ENCODE measurements around the gene NRDE2. TPM values are rescaled to one million over a fixed set of nuclear protein-coding genes. Genes with fewer than 3 reads are reported as not detected.
A peak's percentile ranks its signal among the peaks of the same experiment; 100 is the strongest.

Gene NRDE2
- total RNA-seq, 6 experiments from 2014 or later = 7.9 to 16.3 (median 13.8) TPM

DNA sequence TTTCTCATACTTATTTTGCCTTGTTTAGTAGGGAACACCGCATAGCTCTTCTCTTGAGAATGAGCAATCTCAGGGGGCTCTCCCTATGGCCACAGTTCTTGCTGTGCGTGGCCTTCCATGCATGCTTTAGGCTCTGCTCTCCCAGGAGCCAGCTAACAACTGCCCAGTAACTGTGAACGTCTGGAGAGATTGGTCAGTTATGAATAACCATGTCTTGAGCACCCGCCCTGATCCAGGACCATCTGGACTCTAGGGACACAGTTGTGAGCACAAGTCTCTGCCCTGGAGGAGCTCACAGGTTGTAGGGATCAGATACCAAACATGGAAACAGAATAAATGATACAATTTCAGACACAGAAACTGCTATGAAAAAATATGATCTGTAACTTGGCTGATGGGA, 63.3 kb downstream of the NRDE2 start:
- TF ChIP-seq, protein P1, sequence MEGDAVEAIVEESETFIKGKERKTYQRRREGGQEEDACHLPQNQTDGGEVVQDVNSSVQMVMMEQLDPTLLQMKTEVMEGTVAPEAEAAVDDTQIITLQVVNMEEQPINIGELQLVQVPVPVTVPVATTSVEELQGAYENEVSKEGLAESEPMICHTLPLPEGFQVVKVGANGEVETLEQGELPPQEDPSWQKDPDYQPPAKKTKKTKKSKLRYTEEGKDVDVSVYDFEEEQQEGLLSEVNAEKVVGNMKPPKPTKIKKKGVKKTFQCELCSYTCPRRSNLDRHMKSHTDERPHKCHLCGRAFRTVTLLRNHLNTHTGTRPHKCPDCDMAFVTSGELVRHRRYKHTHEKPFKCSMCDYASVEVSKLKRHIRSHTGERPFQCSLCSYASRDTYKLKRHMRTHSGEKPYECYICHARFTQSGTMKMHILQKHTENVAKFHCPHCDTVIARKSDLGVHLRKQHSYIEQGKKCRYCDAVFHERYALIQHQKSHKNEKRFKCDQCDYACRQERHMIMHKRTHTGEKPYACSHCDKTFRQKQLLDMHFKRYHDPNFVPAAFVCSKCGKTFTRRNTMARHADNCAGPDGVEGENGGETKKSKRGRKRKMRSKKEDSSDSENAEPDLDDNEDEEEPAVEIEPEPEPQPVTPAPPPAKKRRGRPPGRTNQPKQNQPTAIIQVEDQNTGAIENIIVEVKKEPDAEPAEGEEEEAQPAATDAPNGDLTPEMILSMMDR (IDR thresholded peaks at IDR 0.05) = no peak
- TF ChIP-seq POLR2A (IDR thresholded peaks at IDR 0.05) = no peak
- DNase-seq (peak in 1 of 3 donors; percentile 11), ATAC-seq (no peak)
- Histone ChIP-seq H3K27me3 (no peaks in the 10 kb centered on the region), H3K4me1 (no peaks in the 10 kb centered on the region), H3K36me3 (peaks cover 9 to 95% (median 46%) of the 10 kb centered on the region in 4 donors), H3K4me3 (no peak overlapping the region), H3K27ac (no peak overlapping the region), H3K9me3 (no peaks in the 10 kb centered on the region)
- intact Hi-C loops (cut with DNase I) = no loop called here
- WGBS (ENCODE audit: insufficient coverage, low coverage, low lambda C conversion rate, missing lambda C conversion rate) = 100% methylated on average over 3 of the region's 4 CpGs

DNA sequence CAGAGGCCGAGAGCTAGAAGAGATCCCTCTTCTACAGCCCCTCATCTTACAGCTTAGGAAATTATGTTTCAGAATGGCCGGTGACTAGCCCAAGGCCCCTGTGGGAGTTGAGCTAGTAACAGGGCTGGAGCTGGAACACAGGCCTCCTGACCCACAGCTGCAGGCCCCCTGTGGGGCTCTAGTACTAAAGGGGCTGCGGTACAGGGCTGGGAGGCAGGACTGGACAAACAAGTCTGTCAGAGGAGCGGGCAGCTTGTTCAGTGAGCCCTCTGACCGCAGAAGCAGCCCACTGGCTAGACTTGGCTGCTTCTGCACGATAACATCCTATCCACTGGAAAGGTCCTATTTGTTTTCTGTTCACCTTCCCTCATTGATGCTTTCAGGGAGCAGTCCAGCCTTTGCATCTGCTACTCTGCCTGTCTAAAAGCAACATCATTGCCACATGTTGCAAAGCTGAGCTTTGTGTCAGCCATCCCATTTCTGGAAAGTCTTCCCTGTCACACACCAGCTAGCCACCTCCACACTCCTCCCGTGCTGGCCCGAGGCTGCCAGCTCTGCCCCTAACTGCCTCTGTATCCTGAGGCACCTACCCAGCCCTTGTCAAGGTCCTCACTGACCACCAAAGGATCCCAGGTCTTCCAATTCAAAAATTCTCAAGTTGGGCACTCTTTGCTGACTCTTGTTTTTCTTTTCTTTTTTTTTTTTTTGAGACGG, 65.1 kb downstream of the NRDE2 start:
- Histone ChIP-seq H3K4me1 (no peaks in the 10 kb centered on the region), H3K4me3 (no peak overlapping the region), H3K36me3 (peaks cover 9 to 88% (median 47%) of the 10 kb centered on the region in 4 donors), H3K27me3 (no peaks in the 10 kb centered on the region), H3K27ac (no peak overlapping the region), H3K9me3 (no peaks in the 10 kb centered on the region)
- TF ChIP-seq POLR2A (IDR thresholded peaks at IDR 0.05) = no peak
- TF ChIP-seq, protein P1 (IDR thresholded peaks at IDR 0.05) = no peak
- peak in 1 of 3 donors; percentile 37 for DNase-seq
- 80% methylated on average over 1 of the region's 9 CpGs for WGBS (ENCODE audit: insufficient coverage, low coverage, low lambda C conversion rate, missing lambda C conversion rate)
- ATAC-seq = peak in 1 of 4 donors; percentile 36
- intact Hi-C loops (cut with DNase I) = no loop called here

DNA sequence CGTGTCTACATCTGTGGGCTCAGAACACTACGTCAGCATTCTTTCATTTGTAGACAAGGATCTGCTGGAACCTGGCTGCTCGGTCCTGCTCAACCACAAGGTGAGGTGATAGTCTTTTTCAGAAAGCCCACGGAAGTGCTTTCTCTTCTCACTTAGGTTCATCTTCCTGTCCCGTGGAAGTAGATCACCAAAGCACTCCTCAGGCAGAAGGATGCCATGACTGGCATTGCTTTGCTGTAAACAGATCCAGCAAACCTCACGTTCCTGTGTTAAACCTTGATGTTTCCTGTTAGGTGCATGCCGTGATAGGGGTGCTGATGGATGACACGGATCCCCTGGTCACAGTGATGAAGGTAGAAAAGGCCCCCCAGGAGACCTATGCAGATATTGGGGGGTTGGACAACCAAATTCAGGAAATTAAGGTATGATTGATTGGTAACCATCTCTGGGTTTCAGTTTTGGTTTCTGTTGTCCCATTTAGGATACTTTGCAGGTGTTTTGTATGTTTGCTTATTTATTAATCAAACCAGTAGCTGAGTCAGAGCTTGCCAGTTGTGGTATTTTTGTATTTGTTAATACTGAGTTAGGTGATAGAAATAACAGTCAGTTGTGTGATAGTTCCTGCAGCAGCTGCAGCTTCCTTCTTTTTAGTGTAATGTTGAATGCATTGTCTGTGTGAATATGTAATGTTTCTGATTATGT, 67.8 kb downstream of the NRDE2 start:
- no peaks in the 10 kb centered on the region for H3K4me1 ChIP-seq
- DNase-seq (no peak), ATAC-seq (peak in 1 of 4 donors; percentile 45)
- H3K27ac ChIP-seq = no peak overlapping the region
- intact Hi-C loops (cut with DNase I) = no loop called here
- no peaks in the 10 kb centered on the region for H3K9me3 ChIP-seq
- WGBS (ENCODE audit: insufficient coverage, low coverage, low lambda C conversion rate, missing lambda C conversion rate) = 63% methylated on average over 6 of the region's 8 CpGs
- no peak overlapping the region for H3K4me3 ChIP-seq
- H3K27me3 ChIP-seq = no peaks in the 10 kb centered on the region
- peaks cover 9 to 83% (median 49%) of the 10 kb centered on the region in 4 donors for H3K36me3 ChIP-seq
- TF ChIP-seq, protein P1 (IDR thresholded peaks at IDR 0.05) = no peak
- no peak for TF ChIP-seq POLR2A (IDR thresholded peaks at IDR 0.05)

DNA sequence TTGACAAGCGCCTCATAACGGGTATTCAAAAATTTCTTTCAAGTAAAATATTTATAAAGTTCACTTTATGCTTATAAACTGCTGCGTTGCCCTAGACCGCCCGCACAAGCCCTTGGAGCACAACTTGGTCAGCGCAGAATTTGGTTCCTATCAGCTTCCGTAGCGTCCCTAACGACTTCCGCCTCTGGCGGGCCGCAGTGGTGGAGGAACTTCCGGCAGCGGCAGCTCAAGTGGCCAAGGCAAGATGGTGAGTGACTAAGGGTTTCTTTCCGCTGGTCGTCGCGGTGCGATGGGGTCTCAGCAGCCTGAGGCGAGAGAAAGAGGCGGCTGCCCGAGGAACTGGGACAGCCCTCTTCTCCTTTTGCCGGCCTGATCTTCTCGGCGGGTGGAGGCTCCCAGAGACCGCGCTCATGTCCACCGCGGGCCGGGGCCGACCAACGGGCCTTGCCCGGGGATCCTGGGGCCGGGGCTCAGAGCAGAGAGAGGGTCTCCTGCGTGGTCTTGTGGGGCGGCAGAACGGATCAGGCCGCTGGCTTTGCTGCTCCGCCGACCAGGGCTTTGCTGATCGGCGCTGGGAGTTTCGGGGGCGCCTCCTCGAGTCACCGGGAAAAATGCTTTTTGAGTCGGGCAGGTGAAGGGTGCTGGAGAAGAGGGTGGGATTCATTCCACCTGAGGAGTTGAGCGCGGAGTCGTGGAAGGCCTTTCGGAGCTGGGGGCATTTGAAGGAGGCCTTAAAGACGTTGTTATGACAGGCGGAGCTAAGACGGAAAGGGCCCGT, 75.2 kb downstream of the NRDE2 start, which contains the start of gene PSMC1:
Gene PSMC1 (plus strand): TSS at position 200 of the 778 bp plus-strand sequence. CDS start 45 bp downstream, at position 245.
- DNase-seq (peak; percentile 88 to 94 (median 93)), ATAC-seq (peak; percentile 99 to 100 (median 100))
- H3K4me3 ChIP-seq = peak within 1 kb of the TSS; percentile 97 to 100 (median 100)
- H3K27me3 ChIP-seq = no peaks in the 10 kb centered on the region
- peaks cover 0 to 11% (median 3%) of the 10 kb centered on the region in 4 donors for H3K4me1 ChIP-seq
- no peaks in the 10 kb centered on the region for H3K9me3 ChIP-seq
- intact Hi-C loops (cut with DNase I) = no loop called here
- under 1% methylated on average over 38 of the region's 55 CpGs for WGBS (ENCODE audit: insufficient coverage, low coverage, low lambda C conversion rate, missing lambda C conversion rate)
- peak within 1 kb of the TSS; percentile 72 to 81 (median 78) for H3K27ac ChIP-seq
- TF ChIP-seq, protein P1 (IDR thresholded peaks at IDR 0.05) = no peak
- TF ChIP-seq POLR2A (IDR thresholded peaks at IDR 0.05) = peak; percentile 55
- H3K36me3 ChIP-seq = peaks cover 0 to 23% (median 10%) of the 10 kb centered on the region in 4 donors
